SU-DHL-6 (cell line): Measurements from ENCODE around the gene ETFB.

Source experiments
- EZH2phosphoT487 ChIP-seq: fragments of 200-600 bp; sonication (generic), shearing (Covaris generic); conservative IDR thresholded peaks from 2 replicates; pipeline ENCODE4 v1.6.1; 2018; ENCODE audit warnings: mild to moderate bottlenecking, antibody characterized with exemption, low read length, moderate library complexity, mixed read lengths
- TF ChIP-seq, protein P1 (sequence below): fragments of 200-600 bp; sonication (generic); IDR thresholded peaks from one replicate; pipeline ENCODE4 v1.5.1; 2017; ENCODE audit warnings: antibody characterized with exemption, mild to moderate bottlenecking, low read length, moderate library complexity; ENCODE audit not compliant: insufficient read depth, poor library complexity, severe bottlenecking

DNA sequence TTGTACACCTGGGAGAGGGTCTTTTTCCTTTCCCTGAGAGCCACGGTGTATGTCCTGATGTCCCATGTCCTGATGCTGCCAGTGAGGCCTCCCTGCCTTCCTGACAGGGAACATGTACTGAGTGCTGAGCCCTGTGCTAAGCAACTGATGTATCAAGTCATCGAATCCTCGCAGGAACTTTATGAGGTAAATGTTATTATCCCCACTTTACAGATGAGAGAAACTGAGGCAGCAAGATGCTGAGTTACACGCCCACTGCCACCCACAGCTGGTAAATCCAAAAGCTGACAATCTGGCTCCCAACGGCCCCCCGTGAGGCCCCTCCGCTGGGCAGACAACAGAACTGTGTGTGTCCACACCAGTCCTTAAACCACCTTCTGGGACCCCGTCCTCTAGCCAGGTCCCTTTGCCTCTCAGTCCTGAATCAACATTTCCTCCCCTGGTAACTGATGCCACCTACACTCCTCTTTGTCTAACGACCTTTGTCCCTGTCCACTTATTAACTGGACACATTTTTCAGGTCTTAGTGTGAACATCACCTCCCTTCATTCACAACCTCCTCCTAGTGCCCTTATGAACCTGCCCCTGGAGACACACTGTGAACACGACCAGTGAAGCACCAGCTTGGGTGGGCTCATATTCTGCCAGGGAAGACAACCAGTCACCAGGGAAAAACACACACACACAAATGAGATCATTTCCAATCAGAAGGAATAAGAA is 18.8 kb downstream of the ETFB start:
- TF ChIP-seq, protein P1, sequence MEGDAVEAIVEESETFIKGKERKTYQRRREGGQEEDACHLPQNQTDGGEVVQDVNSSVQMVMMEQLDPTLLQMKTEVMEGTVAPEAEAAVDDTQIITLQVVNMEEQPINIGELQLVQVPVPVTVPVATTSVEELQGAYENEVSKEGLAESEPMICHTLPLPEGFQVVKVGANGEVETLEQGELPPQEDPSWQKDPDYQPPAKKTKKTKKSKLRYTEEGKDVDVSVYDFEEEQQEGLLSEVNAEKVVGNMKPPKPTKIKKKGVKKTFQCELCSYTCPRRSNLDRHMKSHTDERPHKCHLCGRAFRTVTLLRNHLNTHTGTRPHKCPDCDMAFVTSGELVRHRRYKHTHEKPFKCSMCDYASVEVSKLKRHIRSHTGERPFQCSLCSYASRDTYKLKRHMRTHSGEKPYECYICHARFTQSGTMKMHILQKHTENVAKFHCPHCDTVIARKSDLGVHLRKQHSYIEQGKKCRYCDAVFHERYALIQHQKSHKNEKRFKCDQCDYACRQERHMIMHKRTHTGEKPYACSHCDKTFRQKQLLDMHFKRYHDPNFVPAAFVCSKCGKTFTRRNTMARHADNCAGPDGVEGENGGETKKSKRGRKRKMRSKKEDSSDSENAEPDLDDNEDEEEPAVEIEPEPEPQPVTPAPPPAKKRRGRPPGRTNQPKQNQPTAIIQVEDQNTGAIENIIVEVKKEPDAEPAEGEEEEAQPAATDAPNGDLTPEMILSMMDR = no peak
- TF ChIP-seq EZH2phosphoT487 = no peak
